Coronary artery (tissue), 2 donors: ENCODE measurements around the gene RNF26.
A peak's percentile ranks its signal among the peaks of the same experiment; 100 is the strongest.

Experiments used
- DNase-seq: peaks from one replicate; pipeline ENCODE4 v3.0.0-alpha.2; 2017; ENCODE audit warnings: low spot score
- H3K27ac ChIP-seq, 2 donors: fragments of 200-600 bp; sonication (generic); one replicate each; pipeline ENCODE4 v1.5.1; 2016 to 2019
- H3K4me3 ChIP-seq: fragments of 200-600 bp; sonication (generic); 2 replicates; pipeline ENCODE4 v1.5.1; 2016; ENCODE audit warnings: mild to moderate bottlenecking, moderate library complexity
- TF ChIP-seq, protein P1 (sequence below): fragments of 200-600 bp; sonication (generic); IDR thresholded peaks from one replicate; pipeline ENCODE4 v1.5.1; 2019; ENCODE audit warnings: antibody characterized with exemption

Gene RNF26

DNA sequence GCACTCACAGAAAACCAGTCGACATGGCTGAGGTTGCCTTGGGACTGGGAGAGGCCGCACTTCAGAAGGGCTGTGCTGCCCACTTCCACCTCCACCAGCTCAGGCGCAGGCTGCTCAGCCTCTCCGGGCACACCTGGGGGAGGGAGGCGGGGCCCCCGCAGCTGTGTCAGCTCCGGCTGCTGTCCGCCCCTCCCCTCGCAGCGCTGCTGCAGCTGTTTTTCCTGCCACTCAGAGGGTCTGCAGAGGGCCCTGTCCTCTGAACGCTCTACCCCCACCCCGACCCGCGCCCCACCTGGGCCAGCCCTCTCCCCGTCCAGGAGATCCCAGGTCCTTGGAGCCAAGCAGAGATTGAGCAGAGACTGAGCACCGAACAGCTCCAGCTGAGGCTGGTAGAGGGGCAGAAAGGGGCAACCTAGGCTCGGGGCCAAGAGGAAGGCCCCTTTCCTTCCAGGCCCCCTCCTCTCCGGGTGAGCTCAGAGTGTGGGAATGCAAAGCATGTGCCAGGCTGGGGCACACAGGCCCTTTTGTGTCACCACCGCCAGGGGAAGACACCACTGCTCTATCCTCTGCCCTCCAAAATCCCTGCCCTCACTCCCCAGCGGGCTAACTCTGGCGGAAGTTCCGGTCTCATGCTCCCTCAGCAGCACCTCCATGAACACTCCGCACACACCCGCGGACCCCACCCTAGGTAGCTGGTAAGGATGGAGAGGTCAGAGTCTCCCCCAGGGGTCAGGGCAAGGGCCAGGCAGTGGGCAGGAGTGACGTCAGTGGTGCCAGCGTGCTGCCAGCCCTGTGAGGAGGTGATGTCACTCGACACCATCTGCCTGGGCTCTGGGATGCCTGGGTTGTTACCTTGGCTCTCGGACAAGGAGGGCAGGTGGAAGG is 19.0 kb upstream of the RNF26 start:
- no peak for DNase-seq
- Histone ChIP-seq H3K4me3 (peak overlapping the region; percentile 95), H3K27ac (peak overlapping the region; percentile 95 to 99)
- TF ChIP-seq, protein P1, sequence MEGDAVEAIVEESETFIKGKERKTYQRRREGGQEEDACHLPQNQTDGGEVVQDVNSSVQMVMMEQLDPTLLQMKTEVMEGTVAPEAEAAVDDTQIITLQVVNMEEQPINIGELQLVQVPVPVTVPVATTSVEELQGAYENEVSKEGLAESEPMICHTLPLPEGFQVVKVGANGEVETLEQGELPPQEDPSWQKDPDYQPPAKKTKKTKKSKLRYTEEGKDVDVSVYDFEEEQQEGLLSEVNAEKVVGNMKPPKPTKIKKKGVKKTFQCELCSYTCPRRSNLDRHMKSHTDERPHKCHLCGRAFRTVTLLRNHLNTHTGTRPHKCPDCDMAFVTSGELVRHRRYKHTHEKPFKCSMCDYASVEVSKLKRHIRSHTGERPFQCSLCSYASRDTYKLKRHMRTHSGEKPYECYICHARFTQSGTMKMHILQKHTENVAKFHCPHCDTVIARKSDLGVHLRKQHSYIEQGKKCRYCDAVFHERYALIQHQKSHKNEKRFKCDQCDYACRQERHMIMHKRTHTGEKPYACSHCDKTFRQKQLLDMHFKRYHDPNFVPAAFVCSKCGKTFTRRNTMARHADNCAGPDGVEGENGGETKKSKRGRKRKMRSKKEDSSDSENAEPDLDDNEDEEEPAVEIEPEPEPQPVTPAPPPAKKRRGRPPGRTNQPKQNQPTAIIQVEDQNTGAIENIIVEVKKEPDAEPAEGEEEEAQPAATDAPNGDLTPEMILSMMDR: no peak

DNA sequence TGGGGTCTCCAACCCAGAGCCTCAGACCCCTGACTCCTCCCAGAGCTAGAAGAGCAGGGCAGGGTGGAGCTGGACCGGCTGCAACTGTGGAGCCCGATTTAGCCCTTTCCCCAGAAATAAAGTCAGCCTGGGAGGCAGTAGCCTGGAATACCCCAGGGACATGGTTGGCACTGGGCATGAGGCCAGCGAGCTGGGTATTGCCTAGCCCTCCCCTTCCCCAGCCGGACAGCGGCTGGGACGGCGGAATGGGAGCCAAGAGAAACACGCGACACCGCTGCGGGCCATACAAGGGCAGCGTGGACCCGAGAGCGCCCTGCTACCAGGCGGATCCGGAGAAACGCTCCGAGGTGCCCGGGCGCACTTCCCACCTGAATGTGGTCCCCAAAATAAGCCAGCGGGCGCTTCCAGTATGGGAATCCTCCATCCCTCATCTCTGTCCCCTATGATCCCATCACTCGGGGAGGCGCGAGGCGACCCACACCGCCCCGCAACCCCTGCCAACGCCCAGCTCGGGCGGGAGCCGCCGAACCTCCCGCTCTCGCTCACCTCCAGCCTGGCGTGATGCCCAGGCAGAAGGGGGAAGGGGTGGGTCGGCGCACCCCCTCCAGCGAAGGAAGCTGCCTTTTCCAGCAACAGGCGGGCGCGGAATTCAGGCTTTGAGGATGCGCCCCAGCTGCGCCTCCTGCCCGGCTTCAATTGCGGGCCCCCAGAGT is 18.2 kb upstream of the RNF26 start:
- H3K4me3 ChIP-seq: peak overlapping the region; percentile 95
- peak overlapping the region; percentile 95 to 99 for H3K27ac ChIP-seq
- TF ChIP-seq, protein P1: no peak
- peak; percentile 94 for DNase-seq

DNA sequence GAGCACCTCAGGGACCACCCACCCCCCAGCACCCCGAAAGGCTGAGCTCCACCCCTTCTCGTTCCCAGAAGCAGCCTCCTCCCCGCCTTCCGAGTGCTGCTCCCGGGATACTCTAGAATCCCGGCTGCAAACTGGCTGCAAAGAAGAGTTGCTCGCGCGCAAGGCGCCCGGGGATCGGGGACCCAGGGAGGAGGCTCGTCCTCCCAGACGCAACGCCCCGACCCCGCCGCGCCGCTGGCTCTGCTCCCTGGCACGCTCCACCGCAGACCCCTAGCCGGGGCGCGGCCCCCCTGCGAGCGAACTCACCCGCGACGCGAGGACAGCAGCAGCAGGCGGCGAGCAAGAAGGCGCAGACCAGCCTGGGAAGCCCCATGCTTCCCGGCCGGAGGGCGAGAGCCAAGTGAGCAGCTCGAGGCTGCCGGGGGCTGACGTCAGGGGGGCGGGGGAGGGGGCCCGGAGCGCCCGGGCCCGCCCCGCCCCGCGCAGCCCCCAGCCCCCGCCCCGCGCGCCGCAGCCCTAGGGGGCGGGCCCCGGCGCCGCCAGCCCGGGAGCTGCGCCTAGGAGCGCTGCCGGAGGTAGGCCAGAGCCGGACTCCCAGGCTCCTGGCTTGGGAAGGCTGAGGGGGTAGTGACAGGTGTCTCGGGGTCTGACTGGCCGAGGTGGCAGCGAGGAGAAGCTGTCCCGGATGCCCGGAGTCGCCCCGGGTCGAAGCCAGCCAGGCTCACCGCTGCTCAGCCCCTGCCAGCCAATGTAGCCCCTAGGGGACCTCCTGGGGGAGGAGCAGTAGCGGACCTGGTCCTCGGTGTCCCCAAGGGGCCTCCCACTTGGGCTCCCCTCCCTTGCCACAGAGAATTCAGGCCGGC is 17.4 kb upstream of the RNF26 start, which contains the start of gene MCAM:
MCAM (minus strand) TSS at position 402 of the 863 bp plus-strand sequence; CDS start at position 373, 29 bp downstream.
- TF ChIP-seq, protein P1: no peak
- peak; percentile 95 for DNase-seq
- H3K4me3 ChIP-seq: peak within 1 kb of the TSS; percentile 95
- peak within 1 kb of the TSS; percentile 95 to 99 for H3K27ac ChIP-seq

DNA sequence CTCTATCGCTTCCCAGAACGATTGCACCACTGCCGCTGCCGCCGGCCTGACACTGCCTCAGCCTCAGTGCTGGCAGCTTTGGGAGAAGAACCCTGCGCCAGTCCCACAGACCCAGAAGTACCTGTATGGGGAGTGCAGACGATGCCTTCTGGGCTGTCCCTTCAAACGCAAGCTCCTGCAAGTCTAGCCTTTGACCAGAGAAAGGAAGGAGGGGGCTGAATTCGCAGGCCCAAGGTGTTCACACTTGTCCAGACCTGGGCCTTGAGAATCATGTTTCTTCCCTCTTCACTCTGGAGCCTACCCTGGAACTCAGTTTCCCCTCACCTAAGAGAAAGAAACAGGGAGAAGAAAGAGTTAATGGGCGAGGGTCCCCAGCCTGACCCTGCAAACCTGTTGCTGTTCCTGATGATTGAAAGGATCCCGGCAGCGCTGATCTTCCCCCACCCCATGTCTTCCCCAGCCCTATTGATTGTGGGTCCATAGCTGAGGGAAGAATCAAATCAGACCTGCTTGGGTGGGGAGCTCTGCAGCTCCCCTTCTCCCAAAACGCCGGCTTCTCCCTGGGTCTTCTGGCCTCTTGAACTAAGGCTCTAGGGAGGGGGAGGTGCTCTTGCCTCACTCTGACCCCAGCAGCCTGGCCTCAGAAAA is 16.6 kb upstream of the RNF26 start:
- TF ChIP-seq, protein P1: no peak
- Histone ChIP-seq H3K27ac (peak overlapping the region; percentile 95 to 99), H3K4me3 (peak overlapping the region; percentile 95)
- no peak for DNase-seq

DNA sequence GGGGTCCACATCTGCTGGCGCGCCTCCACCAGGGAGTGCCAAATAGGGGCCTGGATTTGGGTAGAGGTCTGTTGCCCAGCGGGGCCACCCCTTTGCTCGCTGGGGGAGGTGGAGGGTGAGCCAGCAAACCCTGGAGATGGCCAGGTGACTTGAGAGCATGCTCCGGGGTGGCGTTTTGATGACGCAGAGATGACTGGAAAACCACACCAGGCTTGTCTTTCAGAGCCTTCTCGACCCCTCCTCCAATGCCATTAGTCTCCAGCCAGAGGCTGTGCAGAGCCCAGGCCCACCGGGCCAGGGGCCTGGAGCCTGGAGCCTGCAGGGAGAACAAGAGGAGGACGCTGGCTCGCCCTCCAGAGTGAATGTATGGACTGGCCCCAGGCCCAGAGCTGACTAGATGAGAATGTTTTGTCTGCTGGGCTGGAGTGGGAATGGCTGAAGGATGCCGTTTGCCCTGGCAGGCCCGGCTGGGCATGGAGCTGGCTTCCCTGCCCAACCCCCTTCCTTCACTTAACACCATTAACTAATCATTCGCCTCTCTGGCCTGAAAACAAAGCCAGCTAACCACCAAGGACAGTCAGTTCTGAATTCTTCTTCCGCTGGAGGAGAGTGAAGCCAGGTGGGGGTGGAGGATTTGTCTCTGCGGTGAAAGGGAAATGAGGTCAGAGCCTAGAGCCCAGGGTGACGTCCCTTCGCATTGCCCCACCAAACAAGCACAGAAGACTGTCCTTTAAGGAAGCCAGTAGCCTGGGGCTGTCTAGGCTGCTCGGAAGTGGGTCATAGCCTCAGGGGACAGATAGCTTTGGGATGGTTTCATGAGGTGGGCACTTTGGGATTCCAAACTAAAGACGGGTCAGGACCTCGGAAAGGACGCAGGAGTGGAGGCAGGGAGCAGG is 15.8 kb upstream of the RNF26 start:
- Histone ChIP-seq H3K27ac (peak overlapping the region; percentile 95 to 99), H3K4me3 (peak overlapping the region; percentile 95)
- TF ChIP-seq, protein P1: no peak
- DNase-seq: peak; percentile 80
